ENCODE results near the gene GINS1.

DNA sequence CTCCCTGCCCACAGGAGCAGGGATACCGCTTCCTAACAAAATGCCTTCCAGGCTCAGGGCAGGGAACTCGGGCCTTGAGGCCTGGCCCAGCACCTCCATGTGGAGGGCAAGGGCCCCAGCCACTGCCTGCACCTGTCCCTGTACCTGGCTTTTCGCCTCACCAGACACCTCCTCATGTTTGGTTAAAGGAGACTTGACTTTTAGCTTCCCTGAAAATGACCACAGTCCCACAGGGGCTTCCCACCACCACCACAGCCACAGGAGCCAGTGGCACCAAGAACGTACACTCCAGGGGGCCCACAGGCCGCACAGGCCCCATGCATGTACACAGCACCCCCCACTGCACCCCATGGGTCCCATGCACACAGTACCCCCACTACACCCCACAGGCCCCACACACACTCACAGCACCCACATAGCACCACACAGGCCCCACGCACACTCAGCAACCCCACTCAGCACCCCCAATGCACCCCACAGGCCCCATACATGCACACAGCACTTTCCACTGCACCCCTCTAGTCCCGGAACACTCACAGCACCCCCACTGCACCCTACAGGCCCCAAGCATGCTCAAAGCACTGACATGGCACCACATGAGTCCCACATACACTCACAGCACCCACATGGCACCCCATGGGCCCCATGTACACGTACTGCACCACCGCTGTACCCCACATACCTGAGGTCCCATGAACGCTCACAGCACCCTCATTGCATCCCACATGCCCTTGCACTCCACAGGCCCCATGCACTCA lies 86.5 kb downstream of the GINS1 start:
- TF ChIP-seq POLR2A (IDR thresholded peaks at IDR 0.05) (no peak), POLR2AphosphoS5 (IDR thresholded peaks at IDR 0.05) (no peak)
- TF ChIP-seq, protein P1, sequence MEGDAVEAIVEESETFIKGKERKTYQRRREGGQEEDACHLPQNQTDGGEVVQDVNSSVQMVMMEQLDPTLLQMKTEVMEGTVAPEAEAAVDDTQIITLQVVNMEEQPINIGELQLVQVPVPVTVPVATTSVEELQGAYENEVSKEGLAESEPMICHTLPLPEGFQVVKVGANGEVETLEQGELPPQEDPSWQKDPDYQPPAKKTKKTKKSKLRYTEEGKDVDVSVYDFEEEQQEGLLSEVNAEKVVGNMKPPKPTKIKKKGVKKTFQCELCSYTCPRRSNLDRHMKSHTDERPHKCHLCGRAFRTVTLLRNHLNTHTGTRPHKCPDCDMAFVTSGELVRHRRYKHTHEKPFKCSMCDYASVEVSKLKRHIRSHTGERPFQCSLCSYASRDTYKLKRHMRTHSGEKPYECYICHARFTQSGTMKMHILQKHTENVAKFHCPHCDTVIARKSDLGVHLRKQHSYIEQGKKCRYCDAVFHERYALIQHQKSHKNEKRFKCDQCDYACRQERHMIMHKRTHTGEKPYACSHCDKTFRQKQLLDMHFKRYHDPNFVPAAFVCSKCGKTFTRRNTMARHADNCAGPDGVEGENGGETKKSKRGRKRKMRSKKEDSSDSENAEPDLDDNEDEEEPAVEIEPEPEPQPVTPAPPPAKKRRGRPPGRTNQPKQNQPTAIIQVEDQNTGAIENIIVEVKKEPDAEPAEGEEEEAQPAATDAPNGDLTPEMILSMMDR (IDR thresholded peaks at IDR 0.05): no peak
